T-helper 1 cell treated with Interleukin-12 subunit alpha and Interleukin-12 subunit beta and Interleukin-4 antibody, amounts not matched to agents 30 μg/mL and 1 μg/mL, for 36 hours (primary cell): ENCODE data around the gene GLTPD2.

Experiments
- H3K27ac Mint-ChIP-seq: one replicate; pipeline ENCODE4 v1.8.0; 2021; ENCODE audit warnings: mild to moderate bottlenecking, mixed read lengths
- H3K27me3 Mint-ChIP-seq: one replicate; pipeline ENCODE4 v1.8.0; 2021; ENCODE audit warnings: low read depth, mixed read lengths
- H3K36me3 Mint-ChIP-seq: one replicate; pipeline ENCODE4 v1.8.0; 2021; ENCODE audit warnings: low read depth, mixed read lengths
- H3K4me1 Mint-ChIP-seq: one replicate; pipeline ENCODE4 v1.8.0; 2021; ENCODE audit warnings: low read depth, mixed read lengths
- H3K4me3 Mint-ChIP-seq: one replicate; pipeline ENCODE4 v1.8.0; 2021; ENCODE audit warnings: mild to moderate bottlenecking, moderate library complexity, mixed read lengths
- H3K9me3 Mint-ChIP-seq: one replicate; pipeline ENCODE4 v1.8.0; 2021; ENCODE audit warnings: mixed read lengths

Gene GLTPD2

DNA sequence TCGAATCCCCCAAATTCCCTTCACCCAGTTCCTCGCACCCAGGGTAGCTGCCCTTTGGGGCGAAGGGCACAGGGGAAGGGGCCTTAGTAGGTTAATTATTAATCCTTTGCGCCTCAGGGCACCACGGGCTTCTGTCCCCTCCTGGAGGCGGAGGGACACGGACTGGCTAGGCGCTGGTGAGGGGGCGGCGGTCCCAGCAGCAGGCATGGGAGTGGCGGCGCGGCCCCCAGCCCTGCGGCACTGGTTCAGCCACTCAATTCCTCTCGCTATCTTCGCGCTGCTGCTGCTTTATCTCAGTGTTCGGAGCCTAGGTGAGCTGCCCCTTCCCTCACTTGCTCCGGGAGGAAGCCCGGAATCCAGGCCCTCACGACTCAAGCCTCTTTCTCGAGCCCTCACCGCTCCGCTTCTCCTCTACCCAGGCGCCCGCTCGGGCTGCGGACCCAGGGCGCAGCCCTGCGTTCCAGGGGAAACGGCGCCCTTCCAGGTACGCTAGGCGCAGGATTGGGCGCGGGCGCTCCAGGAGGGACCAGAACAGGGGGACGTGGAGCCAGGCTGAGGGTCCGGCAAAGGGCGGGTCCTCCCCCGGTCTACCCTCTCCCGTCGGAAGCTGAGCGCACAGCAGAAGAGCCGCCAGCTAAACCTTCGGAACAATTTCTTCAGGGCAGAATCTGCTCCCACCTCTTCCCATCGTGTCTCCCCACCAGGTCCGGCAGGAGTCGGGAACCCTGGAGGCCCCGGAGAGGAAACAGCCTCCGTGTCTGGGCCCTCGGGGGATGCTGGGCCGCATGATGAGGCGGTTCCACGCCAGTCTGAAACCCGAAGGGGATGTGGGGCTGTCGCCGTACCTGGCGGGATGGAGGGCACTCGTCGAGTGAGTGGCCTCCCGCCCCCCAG lies at the start of gene GLTPD2:
GLTPD2 (plus strand) TSS at position 158 of the 894 bp plus-strand sequence; CDS start at position 206, 48 bp downstream.
- Mint-ChIP-seq H3K27me3 (peaks cover 47% of the 10 kb centered on the region), H3K36me3 (peaks cover 2% of the 10 kb centered on the region), H3K4me1 (peaks cover 21% of the 10 kb centered on the region), H3K27ac (peak within 1 kb of the TSS; percentile 68), H3K4me3 (peak within 1 kb of the TSS; percentile 77), H3K9me3 (no peaks in the 10 kb centered on the region)

DNA sequence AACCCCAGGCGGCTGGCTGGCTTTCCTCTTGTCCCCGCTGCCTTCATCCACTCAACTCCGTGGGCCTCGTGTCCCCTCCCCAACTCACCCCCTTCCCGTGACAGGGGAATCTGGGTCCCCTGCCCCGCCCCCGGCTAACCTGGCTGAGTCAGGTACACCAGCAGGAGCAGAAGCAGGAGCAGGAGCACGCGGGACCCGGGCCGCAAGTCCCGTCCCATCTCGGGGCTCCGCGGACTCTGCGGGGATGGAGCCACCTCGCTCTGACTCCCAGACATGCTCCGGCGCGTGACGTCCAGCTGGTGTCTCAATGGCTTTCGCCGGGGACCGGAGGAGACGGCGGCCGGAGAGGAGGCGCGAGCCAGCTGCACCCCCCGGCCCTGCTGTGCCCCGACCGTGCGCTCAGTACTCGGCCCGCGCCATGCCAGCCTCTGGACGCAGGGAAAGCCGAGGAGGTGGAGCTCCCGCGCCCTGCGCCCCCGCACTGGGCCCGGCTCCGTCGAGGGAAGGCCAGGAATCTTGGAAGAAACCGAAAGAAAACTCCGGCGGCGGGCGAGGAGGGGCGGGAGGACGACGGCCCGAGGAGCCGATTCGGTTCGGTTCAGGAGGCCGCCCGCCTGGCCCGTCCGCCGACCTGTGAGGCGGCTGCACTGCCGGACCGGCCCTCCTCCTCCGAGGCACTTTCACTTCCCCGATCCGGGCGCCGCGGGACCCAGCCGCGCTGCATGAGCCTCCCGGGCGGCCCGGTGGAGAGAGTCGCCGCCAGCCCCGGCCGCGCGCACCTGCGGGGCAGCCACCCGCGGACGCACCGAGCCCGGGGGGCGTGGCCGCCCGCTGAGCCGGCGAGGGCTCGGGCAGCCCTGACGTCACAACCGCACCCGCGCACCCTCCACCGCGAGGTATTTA lies 49.4 kb upstream of the GLTPD2 start, which contains the start of the genes CXCL16 and ZMYND15:
CXCL16 (minus strand) TSS at position 807 of the 903 bp plus-strand sequence; CDS start at position 218, 589 bp downstream.
ZMYND15 (plus strand) TSS at position 712 of the 903 bp plus-strand sequence. CDS start 716 bp downstream, outside the sequence.
- H3K9me3 Mint-ChIP-seq, result no peaks in the 10 kb centered on the region
- peaks cover 41% of the 10 kb centered on the region for H3K27me3 Mint-ChIP-seq
- H3K36me3 Mint-ChIP-seq, result peaks cover 7% of the 10 kb centered on the region
- peak within 1 kb of the TSS; percentile 53 for H3K27ac Mint-ChIP-seq
- H3K4me3 Mint-ChIP-seq, result peak within 1 kb of the TSS; percentile 85
- peaks cover 23% of the 10 kb centered on the region for H3K4me1 Mint-ChIP-seq

DNA sequence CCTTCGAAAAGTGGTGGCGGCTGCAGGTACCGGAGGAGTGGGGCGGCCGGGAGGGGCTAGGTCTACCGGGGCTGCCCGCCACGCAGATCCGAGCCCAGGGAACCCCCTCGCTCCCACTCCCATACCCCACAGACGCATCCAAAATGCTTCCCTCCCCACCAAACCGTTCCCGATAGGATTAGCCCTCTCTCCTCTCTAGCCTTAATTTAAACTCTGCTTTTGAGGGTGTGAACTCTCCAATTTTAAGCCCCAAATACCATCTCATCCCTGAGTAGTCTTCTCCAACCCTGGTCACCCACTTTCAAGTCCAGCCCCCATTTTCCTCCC lies 48.8 kb upstream of the GLTPD2 start:
- Mint-ChIP-seq H3K4me1 (peaks cover 23% of the 10 kb centered on the region), H3K4me3 (peak overlapping the region; percentile 85), H3K27ac (peak overlapping the region; percentile 53), H3K9me3 (no peaks in the 10 kb centered on the region), H3K36me3 (peaks cover 6% of the 10 kb centered on the region), H3K27me3 (peaks cover 41% of the 10 kb centered on the region)

DNA sequence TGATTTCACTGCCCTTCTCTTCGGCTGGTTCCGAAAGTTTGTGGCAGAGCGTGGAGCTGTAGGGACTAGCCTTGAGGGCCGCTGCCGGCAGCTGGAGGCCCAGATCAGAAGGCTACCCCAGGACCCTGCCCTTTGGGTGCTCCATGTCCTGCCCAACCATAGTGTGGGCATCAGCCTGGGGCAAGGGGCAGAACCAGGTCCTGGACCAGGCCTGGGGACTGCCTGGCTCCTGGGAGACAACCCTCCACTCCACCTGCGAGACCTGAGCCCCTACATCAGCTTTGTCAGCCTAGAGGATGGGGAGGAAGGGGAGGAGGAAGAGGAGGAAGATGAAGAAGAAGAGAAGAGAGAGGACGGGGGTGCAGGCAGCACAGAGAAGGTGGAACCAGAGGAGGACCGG lies 48.2 kb upstream of the GLTPD2 start:
- H3K9me3 Mint-ChIP-seq, result no peaks in the 10 kb centered on the region
- H3K27ac Mint-ChIP-seq, result peak overlapping the region; percentile 53
- H3K27me3 Mint-ChIP-seq, result peaks cover 41% of the 10 kb centered on the region
- peak overlapping the region; percentile 85 for H3K4me3 Mint-ChIP-seq
- H3K36me3 Mint-ChIP-seq, result peaks cover 6% of the 10 kb centered on the region
- H3K4me1 Mint-ChIP-seq, result peaks cover 26% of the 10 kb centered on the region

DNA sequence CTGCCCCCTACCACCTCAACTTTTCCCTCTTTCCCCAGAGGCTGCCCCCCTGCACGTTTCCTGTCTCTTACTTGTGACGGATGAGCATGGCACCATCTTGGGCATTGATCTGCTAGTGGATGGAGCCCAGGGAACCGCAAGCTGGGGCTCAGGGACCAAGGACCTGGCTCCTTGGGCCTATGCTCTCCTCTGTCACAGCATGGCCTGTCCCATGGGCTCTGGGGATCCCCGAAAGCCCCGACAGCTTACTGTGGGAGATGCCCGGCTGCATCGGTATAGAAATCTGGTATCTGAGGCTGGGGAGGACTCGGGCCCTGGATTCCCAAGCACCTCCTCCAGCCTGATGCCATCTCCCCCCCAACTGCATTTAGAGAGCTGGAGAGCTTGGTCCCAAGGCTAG lies 47.2 kb upstream of the GLTPD2 start:
- peaks cover 21% of the 10 kb centered on the region for H3K4me1 Mint-ChIP-seq
- peaks cover 37% of the 10 kb centered on the region for H3K27me3 Mint-ChIP-seq
- peaks cover 2% of the 10 kb centered on the region for H3K36me3 Mint-ChIP-seq
- no peak overlapping the region for H3K27ac Mint-ChIP-seq
- peak overlapping the region; percentile 61 for H3K4me3 Mint-ChIP-seq
- H3K9me3 Mint-ChIP-seq, result no peaks in the 10 kb centered on the region

DNA sequence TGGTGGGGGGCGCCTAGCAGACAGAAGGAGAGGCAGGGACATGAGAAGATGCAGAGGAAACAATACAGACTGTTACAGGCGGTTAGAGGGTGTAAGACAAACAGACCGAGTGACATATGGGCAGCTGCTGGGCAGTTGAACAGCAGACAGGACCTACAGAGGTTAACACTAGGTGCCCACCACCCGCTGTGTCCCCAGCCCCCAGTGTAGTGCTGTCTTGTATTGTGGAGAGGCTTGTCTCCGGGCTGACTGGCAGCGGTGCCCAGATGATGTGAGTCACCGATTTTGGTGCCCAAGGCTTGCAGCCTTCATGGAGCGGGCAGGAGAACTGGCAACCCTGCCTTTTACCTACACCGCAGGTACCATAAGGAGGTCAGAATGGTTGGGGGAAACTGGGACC lies 46.6 kb upstream of the GLTPD2 start:
- peaks cover 24% of the 10 kb centered on the region for H3K4me1 Mint-ChIP-seq
- peaks cover 2% of the 10 kb centered on the region for H3K36me3 Mint-ChIP-seq
- H3K27me3 Mint-ChIP-seq, result peaks cover 39% of the 10 kb centered on the region
- H3K4me3 Mint-ChIP-seq, result no peak overlapping the region
- H3K9me3 Mint-ChIP-seq, result no peaks in the 10 kb centered on the region
- H3K27ac Mint-ChIP-seq, result no peak overlapping the region

DNA sequence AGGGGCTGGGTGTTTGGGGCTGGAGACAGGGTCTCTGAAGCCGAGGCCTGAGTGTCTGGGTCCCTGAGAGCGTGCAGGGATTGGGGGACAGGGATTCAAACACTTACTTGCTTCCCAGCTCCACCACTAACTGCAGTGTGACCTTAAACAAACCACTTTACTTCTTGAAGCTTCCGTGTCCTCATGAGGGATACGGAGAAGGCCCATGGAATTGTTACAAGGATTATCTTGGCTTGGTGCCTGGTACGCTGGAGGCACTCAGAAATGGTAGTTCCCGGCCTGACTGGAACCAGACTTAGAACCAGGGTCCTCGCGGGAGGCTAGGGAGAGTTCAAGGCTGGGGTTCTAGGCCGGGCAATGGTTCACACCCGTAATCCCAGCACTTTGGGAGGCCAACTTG lies 46.1 kb upstream of the GLTPD2 start:
- Mint-ChIP-seq H3K9me3 (no peaks in the 10 kb centered on the region), H3K27ac (no peak overlapping the region), H3K4me3 (no peak overlapping the region), H3K36me3 (peaks cover 2% of the 10 kb centered on the region), H3K27me3 (peaks cover 39% of the 10 kb centered on the region), H3K4me1 (peaks cover 24% of the 10 kb centered on the region)

DNA sequence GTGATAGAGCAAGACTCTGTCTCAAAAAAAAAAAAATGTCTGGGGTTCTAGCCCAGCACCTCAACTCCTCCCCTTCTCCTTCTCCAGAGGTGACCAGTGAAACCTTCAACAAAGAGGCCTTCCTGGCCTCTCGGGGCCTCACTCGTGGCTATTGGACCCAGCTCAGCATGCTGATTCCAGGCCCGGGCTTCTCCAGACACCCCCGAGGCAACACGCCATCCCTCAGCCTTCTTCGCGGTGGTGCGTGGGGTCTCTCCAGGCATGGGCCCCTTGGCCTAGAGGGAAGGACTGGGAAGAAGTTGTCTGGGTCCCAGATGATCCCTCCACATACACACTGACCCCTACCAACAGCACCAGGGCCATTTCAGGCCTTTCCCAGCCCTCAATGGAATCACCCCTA lies 45.5 kb upstream of the GLTPD2 start:
- no peak overlapping the region for H3K4me3 Mint-ChIP-seq
- peaks cover 4% of the 10 kb centered on the region for H3K36me3 Mint-ChIP-seq
- no peak overlapping the region for H3K27ac Mint-ChIP-seq
- H3K27me3 Mint-ChIP-seq, result peaks cover 36% of the 10 kb centered on the region
- no peaks in the 10 kb centered on the region for H3K9me3 Mint-ChIP-seq
- H3K4me1 Mint-ChIP-seq, result peaks cover 27% of the 10 kb centered on the region

DNA sequence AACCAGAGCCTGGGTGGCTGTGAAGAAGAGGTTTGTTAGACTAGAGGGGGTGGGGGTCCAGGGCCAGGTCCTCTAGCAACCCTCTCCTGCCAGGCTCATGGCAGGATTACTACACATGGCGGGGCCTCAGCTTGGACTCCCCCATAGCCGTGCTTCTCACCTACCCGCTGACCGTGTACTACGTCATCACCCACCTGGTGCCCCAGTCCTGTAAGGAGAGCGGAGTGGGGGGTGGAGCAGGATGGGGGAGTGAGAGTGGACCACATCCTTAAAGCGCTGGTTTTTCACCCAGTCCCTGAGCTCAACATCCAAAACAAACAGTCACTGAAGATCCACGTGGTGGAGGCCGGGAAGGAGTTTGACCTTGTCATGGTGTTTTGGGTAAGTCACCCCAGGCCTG lies 44.9 kb upstream of the GLTPD2 start:
- Mint-ChIP-seq H3K9me3 (no peaks in the 10 kb centered on the region), H3K4me1 (peaks cover 26% of the 10 kb centered on the region), H3K4me3 (no peak overlapping the region), H3K27ac (no peak overlapping the region), H3K36me3 (peaks cover 2% of the 10 kb centered on the region), H3K27me3 (peaks cover 34% of the 10 kb centered on the region)

DNA sequence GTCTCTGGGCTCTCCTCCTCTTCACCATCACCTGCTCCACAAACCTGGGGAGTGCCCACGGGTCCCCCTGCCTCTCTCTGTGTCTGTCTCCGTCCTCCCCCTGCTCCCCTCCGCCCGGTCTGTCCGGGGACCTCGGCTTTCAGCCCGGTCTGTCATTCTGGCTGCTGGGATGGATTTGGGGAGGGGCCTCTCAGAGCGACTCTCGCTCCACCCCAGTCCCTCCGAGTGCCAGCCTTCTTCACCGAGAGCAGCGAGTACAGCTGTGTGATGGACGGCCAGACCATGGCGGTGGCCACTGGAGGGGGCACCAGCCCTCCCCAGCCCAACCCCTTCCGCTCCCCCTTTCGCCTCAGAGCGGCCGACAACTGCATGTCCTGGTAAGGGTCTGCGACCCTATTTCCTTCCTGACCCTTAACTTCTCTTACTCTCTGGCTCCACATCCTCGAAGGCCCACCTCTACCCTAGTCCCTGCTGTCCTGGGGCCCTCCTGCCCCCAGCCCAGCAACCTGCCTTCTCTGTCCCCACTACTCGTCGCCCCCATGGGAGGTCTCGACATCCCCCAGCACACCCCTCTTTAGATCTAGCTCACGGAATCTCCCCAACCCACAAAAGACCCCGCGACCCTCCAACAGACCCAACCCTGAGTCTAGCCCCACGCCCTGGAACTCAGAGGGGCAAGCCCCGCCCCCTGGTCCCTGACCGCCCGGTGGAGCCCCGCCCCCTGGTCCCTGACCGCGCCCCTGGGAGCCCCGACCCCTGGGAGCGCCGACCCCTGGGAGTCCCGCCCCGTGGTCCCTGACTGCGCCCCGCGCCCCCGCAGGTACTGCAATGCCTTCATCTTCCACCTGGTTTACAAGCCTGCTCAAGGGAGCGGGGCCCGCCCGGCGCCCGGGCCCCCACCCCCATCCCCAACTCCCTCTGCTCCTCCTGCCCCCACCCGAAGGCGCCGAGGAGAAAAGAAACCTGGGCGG lies 43.5 kb upstream of the GLTPD2 start:
- no peak overlapping the region for H3K27ac Mint-ChIP-seq
- peaks cover 25% of the 10 kb centered on the region for H3K4me1 Mint-ChIP-seq
- peaks cover 32% of the 10 kb centered on the region for H3K27me3 Mint-ChIP-seq
- no peaks in the 10 kb centered on the region for H3K9me3 Mint-ChIP-seq
- no peak overlapping the region for H3K4me3 Mint-ChIP-seq
- H3K36me3 Mint-ChIP-seq, result peaks cover 2% of the 10 kb centered on the region

DNA sequence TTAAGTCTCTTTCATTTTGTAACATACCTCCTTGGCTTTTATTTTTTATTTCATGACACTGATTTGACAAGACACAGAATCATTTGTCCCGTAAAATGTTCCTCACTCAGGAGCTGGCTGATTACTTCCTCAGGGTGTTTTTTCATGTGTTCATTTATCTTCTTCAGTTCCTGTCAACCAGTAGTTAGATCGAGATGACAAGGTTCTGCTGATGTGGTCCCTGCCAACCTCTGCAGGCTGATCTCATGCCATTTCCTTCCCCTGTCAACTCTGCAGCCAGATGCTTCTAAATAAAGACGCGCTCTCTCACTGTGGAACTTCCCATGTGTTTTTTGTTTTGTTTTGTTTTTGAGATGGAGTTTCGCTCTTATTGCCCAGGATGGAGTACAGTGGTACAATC lies 40.9 kb upstream of the GLTPD2 start:
- no peaks in the 10 kb centered on the region for H3K9me3 Mint-ChIP-seq
- peaks cover 29% of the 10 kb centered on the region for H3K27me3 Mint-ChIP-seq
- peak overlapping the region; percentile 87 for H3K27ac Mint-ChIP-seq
- H3K4me3 Mint-ChIP-seq, result peak overlapping the region; percentile 79
- H3K36me3 Mint-ChIP-seq, result peaks cover 2% of the 10 kb centered on the region
- H3K4me1 Mint-ChIP-seq, result peaks cover 21% of the 10 kb centered on the region

DNA sequence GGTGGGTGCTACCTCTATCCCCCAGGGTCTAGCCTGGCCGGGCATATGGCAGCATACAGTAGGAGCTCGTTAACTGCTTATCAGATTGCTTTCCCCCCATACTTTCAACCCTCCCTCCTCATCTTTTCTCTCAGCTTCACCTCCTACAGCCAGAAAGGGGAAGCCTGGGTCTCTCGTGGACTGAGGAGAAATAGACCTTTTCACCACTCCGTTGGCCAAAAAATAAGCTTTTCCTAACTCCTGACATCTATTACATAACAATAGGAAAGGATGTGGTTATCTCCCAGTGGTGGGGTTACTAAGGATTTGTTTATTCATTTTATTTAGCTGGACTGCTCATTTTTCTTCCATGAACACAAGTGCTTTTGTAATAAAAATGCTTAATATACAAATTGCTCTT lies 40.1 kb upstream of the GLTPD2 start:
- H3K9me3 Mint-ChIP-seq, result no peaks in the 10 kb centered on the region
- H3K27me3 Mint-ChIP-seq, result peaks cover 35% of the 10 kb centered on the region
- H3K27ac Mint-ChIP-seq, result peak overlapping the region; percentile 5
- H3K4me1 Mint-ChIP-seq, result peaks cover 21% of the 10 kb centered on the region
- H3K4me3 Mint-ChIP-seq, result peak overlapping the region; percentile 32
- H3K36me3 Mint-ChIP-seq, result peaks cover 2% of the 10 kb centered on the region

DNA sequence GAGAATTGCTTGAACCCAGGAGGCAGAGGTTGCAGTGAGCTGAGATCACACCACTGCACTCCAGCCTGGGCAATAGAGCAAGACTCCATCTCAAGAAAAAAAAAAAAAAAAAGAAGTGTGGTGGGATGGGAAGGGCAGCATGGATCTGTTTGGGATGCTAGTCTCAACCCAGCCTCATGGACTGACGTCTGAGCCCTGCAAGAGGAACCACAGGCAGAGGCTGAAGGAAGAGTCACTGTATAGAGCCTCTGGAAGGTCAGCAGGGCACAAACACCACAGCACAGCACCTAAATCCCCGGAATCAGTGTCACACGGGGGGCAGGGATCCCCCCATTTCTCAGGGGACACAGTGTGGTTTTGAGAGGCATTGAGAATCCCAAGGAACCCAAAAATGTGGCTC lies 38.2 kb upstream of the GLTPD2 start:
- no peak overlapping the region for H3K27ac Mint-ChIP-seq
- H3K9me3 Mint-ChIP-seq, result no peaks in the 10 kb centered on the region
- peaks cover 48% of the 10 kb centered on the region for H3K27me3 Mint-ChIP-seq
- no peak overlapping the region for H3K4me3 Mint-ChIP-seq
- H3K36me3 Mint-ChIP-seq, result peaks cover 2% of the 10 kb centered on the region
- H3K4me1 Mint-ChIP-seq, result peaks cover 18% of the 10 kb centered on the region

DNA sequence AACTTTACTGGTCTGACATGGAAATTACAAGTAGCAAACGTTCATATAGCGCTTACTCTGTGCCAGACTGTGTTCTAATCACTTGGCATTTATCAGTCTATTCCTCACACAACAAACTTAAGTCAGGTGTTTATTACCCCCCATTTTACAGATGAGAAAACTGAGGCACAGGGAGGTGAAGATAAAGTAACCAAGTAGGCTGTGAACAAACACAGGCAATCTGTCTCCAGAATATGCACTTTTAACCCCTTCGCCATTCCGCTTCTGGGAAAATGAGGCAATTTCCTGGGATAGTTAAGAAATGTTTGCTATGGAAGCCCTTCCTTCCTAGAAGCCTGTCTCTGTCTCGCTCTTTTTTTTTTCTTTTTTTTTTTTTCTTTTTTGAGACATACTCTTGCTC lies 36.8 kb upstream of the GLTPD2 start:
- H3K36me3 Mint-ChIP-seq, result peaks cover 2% of the 10 kb centered on the region
- H3K27me3 Mint-ChIP-seq, result peaks cover 44% of the 10 kb centered on the region

More for the DNA sequence above, 36.8 kb upstream of the GLTPD2 start:
- H3K9me3 Mint-ChIP-seq, result no peaks in the 10 kb centered on the region
- peaks cover 14% of the 10 kb centered on the region for H3K4me1 Mint-ChIP-seq
- no peak overlapping the region for H3K4me3 Mint-ChIP-seq
- H3K27ac Mint-ChIP-seq, result no peak overlapping the region
